Measurements from ENCODE around the gene GSTA4.

GRCh38 chr6:53044572-53044971 is 49.5 kb upstream of the GSTA4 start:
- TF ChIP-seq CTCF (IDR thresholded peaks at IDR 0.05) (no peak), POLR2AphosphoS5 (IDR thresholded peaks at IDR 0.05; ENCODE audit: low read depth, low read length) (no peak), TCF7L2 (IDR thresholded peaks at IDR 0.05; ENCODE audit: low read depth, low read length) (no peak)

All from Panc1 (cell line).